GM23248 (cell line): Measurements from ENCODE around the gene PTDSS2. TPM values are rescaled to one million over a fixed set of nuclear protein-coding genes. Genes with fewer than 3 reads are reported as not detected.
A peak's percentile ranks its signal among the peaks of the same experiment; 100 is the strongest.

Experiments
- DNase-seq: peaks from one replicate; pipeline ENCODE4 v3.0.0-alpha.2; 2015
- H2AFZ ChIP-seq: fragments of 200-600 bp; sonication (generic); 2 replicates; pipeline ENCODE4 v1.6.1; 2016; ENCODE audit warnings: antibody characterized with exemption
- H3F3A ChIP-seq: fragments of 200-600 bp; sonication (generic); 2 replicates; pipeline ENCODE4 v1.6.1; 2016; ENCODE audit warnings: mild to moderate bottlenecking, antibody characterized with exemption, mixed run types; ENCODE audit not compliant: insufficient read depth
- H3K27ac ChIP-seq: fragments of 200-600 bp; sonication (generic); 2 replicates; pipeline ENCODE4 v1.5.1; 2016; ENCODE audit warnings: mild to moderate bottlenecking
- H3K27me3 ChIP-seq: fragments of 200-600 bp; sonication (generic); replicated peaks from 2 replicates; pipeline ENCODE4 v1.6.1; 2016; ENCODE audit warnings: mild to moderate bottlenecking; ENCODE audit not compliant: insufficient read depth
- H3K36me3 ChIP-seq: fragments of 200-600 bp; sonication (generic); 2 replicates; pipeline ENCODE4 v1.6.1; 2016; ENCODE audit warnings: low read depth, mild to moderate bottlenecking
- H3K4me1 ChIP-seq: fragments of 200-600 bp; sonication (generic); 2 replicates; pipeline ENCODE4 v1.6.1; 2016; ENCODE audit warnings: mild to moderate bottlenecking; ENCODE audit not compliant: insufficient read depth
- H3K4me2 ChIP-seq: fragments of 200-600 bp; sonication (generic); one replicate; pipeline ENCODE4 v1.6.1; 2016; ENCODE audit warnings: mild to moderate bottlenecking; ENCODE audit not compliant: unreplicated experiment
- H3K4me3 ChIP-seq: fragments of 200-600 bp; sonication (generic); 2 replicates; pipeline ENCODE4 v1.5.1; 2016; ENCODE audit warnings: mild to moderate bottlenecking
- H3K79me2 ChIP-seq: fragments of 200-600 bp; sonication (generic); 2 replicates; pipeline ENCODE4 v1.6.1; 2016; ENCODE audit warnings: mild to moderate bottlenecking; ENCODE audit not compliant: insufficient read depth
- H3K9ac ChIP-seq: fragments of 200-600 bp; sonication (generic); 2 replicates; pipeline ENCODE4 v1.6.1; 2016; ENCODE audit warnings: mild to moderate bottlenecking
- H3K9me2 ChIP-seq: fragments of 200-600 bp; sonication (generic); 2 replicates; pipeline ENCODE4 v1.6.1; 2016; ENCODE audit warnings: mixed run types, mild to moderate bottlenecking, moderate library complexity; ENCODE audit not compliant: insufficient read depth
- H3K9me3 ChIP-seq: fragments of 200-600 bp; sonication (generic); one replicate; pipeline ENCODE4 v1.6.1; 2017; ENCODE audit warnings: low read depth
- H4K20me1 ChIP-seq: fragments of 200-600 bp; sonication (generic); 2 replicates; pipeline ENCODE4 v1.6.0; 2016; ENCODE audit not compliant: insufficient read depth
- EZH2 ChIP-seq: fragments of 200-600 bp; sonication (generic); IDR thresholded peaks from 2 replicates; pipeline ENCODE4 v1.6.1; 2018; ENCODE audit warnings: antibody characterized with exemption, mild to moderate bottlenecking; ENCODE audit not compliant: insufficient read depth, poor library complexity, severe bottlenecking
- EZH2phosphoT487 ChIP-seq: fragments of 200-600 bp; sonication (generic); IDR thresholded peaks from 2 replicates; pipeline ENCODE4 v1.6.1; 2018; ENCODE audit warnings: antibody characterized with exemption, moderate library complexity, mild to moderate bottlenecking, low read depth; ENCODE audit not compliant: insufficient read depth
- WGBS, 2 experiments: methylation state at CpG; one replicate each; pipeline ENCODE4 v1.1.6; 2015 to 2017; ENCODE audit warnings: low lambda C conversion rate in 2 of 2, low coverage in 1 of 2; ENCODE audit errors: missing lambda C conversion rate in 2 of 2; 5-methylcytosine and 5-hydroxymethylcytosine counted together
- in situ Hi-C: fragments of 300-500 bp; cut with MboI; formaldehyde crosslinking; loops from 2 replicates; pipeline ENCODE4 v1.15.0; 2020
- polyA plus RNA-seq: library from polyadenylated mRNA; unstranded; fragments of >200 nt; fragmentation: Nextera tagmentation; extraction: Ambion mirVana; gene quantifications from 2 replicates; pipeline ENCODE4 v1.2.1, GENCODE V29; 2016
- total RNA-seq: library from RNA; depleted of rRNA; stranded (reverse); fragments of >200 nt; shearing (Covaris generic); gene quantifications from 2 replicates; pipeline ENCODE4 v1.2.3, GENCODE V29; 2014

The PTDSS2 gene
- total and polyA plus RNA-seq, 2 experiments from 2014 or later, result 22.2 to 44.1 TPM

DNA sequence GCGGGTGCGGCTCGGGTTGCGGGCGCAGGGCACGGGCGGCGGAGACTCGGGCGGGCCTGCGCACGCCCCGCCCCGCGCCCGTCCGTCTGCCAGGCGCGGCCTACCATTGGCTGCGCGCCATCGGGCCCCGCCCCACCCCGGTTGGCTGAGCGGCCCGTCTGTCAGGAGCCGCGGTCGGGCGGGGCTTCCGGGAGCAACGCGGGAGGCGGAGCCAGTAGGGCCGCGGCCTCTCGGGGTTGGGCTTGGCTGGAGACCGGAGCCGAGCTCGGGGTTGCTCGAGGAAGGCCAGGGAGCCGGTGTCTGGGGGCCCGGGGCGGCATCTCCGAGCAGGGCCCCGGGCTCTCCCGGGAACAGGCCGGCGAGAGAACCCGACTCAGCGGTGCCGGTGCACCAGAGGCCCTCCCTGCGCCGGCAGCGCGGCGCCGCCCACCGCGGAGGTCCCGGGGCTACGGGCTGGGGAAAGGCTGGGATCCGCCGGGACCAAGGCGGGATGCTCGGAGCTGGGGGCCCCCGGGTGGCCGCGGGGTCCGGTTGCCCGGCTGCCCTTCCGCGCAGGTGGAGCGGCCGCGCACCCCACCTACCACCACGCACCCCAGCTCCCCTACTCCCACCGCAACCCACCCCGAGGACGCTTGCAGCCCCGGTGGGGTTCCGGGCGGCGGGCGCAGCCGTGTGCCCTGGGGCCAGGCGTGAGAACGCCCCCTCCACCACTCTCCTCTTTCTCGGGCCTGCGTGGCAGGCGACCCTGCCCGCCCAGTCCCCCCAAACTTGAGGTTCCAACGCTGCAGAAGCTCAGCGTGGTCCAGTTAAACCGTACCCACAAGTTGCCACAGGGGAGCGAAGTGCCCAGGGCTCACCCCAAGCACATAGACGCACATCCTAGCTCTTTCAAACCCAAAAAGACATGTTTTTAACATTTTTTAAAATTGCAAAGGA, 85.7 kb downstream of the PTDSS2 start, which contains the start of gene HRAS:
Gene HRAS (minus strand): TSS at position 58 of the 936 bp plus-strand sequence.
- H3K79me2 ChIP-seq, result peaks cover 17% of the 10 kb centered on the region
- 3 to 8% methylated on average over 37 to 68 of the region's 97 CpGs for WGBS, 2 experiments
- peak; percentile 97 for DNase-seq
- H3F3A ChIP-seq, result 0 out of 2 replicates have a peak, but pooled peaks cover 5% of the 10 kb centered on the region
- H3K9ac ChIP-seq, result peak within 1 kb of the TSS; percentile 87
- H3K36me3 ChIP-seq, result no peaks in the 10 kb centered on the region
- no peak for TF ChIP-seq EZH2phosphoT487
- H3K4me3 ChIP-seq, result peak within 1 kb of the TSS; percentile 99
- no peaks in the 10 kb centered on the region for H3K4me1 ChIP-seq
- H3K9me3 ChIP-seq, result no peaks in the 10 kb centered on the region
- no peaks in the 10 kb centered on the region for H3K27me3 ChIP-seq
- H3K27ac ChIP-seq, result peak within 1 kb of the TSS; percentile 39
- in situ Hi-C loops, result no loop called here
- H4K20me1 ChIP-seq, result no peaks in the 10 kb centered on the region
- peak within 1 kb of the TSS; percentile 65 for H2AFZ ChIP-seq
- no peaks in the 10 kb centered on the region for H3K9me2 ChIP-seq
- peak within 1 kb of the TSS; percentile 96 for H3K4me2 ChIP-seq

DNA sequence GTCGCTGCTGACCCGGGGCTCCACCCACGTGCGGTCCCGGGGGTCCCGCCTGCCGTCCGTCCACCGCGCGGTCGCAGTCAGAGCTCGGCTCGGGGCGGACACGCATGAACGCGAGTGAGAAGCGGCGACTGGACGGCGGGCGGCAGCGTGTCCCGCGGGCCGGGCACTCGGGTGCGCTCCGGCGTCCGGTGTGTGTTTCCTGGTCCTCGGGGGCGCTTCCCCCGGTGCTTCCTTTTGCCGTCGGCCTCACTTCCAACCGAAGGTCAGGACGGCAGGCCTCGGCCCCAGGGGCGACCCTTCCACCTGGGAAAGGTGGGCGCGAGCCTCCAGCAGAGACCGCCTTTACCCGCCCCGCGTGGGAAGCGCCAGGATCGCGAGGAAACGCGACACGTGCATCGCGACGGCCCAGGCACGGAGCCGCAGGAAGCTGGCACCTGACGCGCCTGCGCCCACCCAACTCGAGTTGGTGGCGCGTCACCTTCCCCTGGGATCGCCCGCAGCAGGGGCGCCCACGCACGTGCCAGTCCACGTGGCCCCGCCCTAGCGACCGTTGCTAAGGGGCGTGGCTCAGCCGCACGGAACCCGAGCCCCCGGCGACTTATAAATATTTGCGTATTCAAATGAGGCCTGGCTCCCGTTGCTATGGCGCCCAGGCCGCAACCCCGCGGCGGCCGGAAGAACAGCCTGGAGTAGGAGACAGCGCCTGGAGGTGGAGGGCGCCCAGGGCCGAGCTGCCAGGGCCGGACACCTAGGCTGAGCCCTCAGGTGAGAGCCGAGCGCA, 87.0 kb downstream of the PTDSS2 start, which contains the start of gene LRRC56:
Gene LRRC56 (plus strand): TSS at position 687 of the 781 bp plus-strand sequence. CDS start 3,158 bp downstream, outside the sequence.
- Histone ChIP-seq H3K4me2 (peak within 1 kb of the TSS; percentile 59), H3K27me3 (no peaks in the 10 kb centered on the region), H3K9me3 (no peaks in the 10 kb centered on the region), H3K9ac (peak within 1 kb of the TSS; percentile 71), H3K4me1 (no peaks in the 10 kb centered on the region), H4K20me1 (no peaks in the 10 kb centered on the region), H3K4me3 (peak within 1 kb of the TSS; percentile 76), H3K36me3 (no peaks in the 10 kb centered on the region), H3K9me2 (no peaks in the 10 kb centered on the region), H3K27ac (peak within 1 kb of the TSS; percentile 39), H3K79me2 (peaks cover 17% of the 10 kb centered on the region), H2AFZ (peak within 1 kb of the TSS; percentile 63), H3F3A (0 out of 2 replicates have a peak, but pooled peaks cover 5% of the 10 kb centered on the region)
- in situ Hi-C loops, result no loop called here
- no peak for TF ChIP-seq EZH2phosphoT487
- no peak for TF ChIP-seq EZH2
- peak; percentile 86 for DNase-seq
- 4 to 5% methylated on average over 83 to 86 of the region's 93 CpGs for WGBS, 2 experiments

DNA sequence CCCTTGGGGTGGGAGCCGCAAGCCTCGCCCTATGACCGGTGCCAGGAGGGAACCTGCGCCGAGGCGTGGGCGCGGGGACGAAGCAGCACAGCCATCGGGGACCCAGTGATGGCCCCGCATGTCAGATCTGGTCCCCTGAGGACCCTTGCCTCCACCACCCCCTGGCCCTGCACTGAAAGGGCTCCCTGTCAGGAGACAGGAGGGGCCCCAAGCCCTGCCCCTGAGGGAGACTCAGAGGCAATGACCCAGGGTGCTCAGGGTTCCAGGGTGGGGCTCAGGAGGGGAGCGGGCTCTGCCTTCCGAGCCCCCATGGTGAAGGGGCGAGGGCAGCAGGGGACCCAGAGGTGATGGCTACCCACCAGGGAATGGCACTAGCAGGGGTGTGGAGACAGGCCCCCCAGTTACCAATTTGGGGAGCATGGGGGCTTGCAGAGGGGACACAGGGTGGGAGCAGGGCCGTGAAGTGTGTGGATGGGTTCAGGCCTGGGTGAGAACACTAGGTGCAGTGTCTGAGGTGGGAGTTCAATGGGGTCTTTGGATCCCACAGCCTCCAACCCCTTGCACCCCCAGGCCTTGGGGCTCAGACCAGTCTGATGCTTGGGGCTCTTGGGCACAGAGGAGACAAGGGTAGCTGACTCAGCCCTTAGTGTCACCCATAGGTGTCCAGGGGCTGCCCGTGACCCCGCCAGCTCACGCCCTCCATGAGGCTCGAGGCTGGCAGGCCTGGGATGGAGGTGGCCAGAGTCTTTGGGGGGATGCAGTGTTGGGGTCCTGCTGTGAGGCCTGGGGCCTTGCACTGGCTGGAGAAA, 87.7 kb downstream of the PTDSS2 start:
- Histone ChIP-seq H3K4me2 (peak overlapping the region; percentile 59), H3K4me1 (no peaks in the 10 kb centered on the region), H3K4me3 (peak overlapping the region; percentile 76; the same call in 1 of the 2 replicates), H2AFZ (no peak overlapping the region; the same call in 1 of the 2 replicates), H3K9me3 (no peaks in the 10 kb centered on the region), H3F3A (0 out of 2 replicates have a peak, but pooled peaks cover 5% of the 10 kb centered on the region), H4K20me1 (no peaks in the 10 kb centered on the region), H3K27me3 (no peaks in the 10 kb centered on the region), H3K9ac (peak overlapping the region; percentile 71; the same call in 1 of the 2 replicates), H3K27ac (no peak overlapping the region), H3K36me3 (no peaks in the 10 kb centered on the region), H3K79me2 (peaks cover 17% of the 10 kb centered on the region), H3K9me2 (no peaks in the 10 kb centered on the region)
- 72 to 81% methylated on average over 15 to 19 of the region's 19 CpGs for WGBS, 2 experiments
- no peak for DNase-seq
- in situ Hi-C loops, result no loop called here
- TF ChIP-seq EZH2, result no peak
- TF ChIP-seq EZH2phosphoT487, result no peak
